K562 (cell line): ENCODE data around the gene ANK2. TPM values are rescaled to one million over a fixed set of nuclear protein-coding genes. Genes with fewer than 3 reads are reported as not detected.

ENCODE experiments used
- ATAC-seq: fragments of 200-7000 bp; cut with Tn5 transposase; 3 replicates; pipeline ENCODE4 v1.9.1; 2020; ENCODE audit warnings: moderate library complexity
- BruUV-seq: library from RNA; stranded (reverse); fragments of 400-500 nt; replicated peaks from 2 replicates; lab custom pipeline; 2021; lab: Mats Ljungman, UMichigan
- CTCF ChIA-PET: fragments of 300-600 bp; formaldehyde crosslinking; extraction: SDS; loops from one replicate; lab custom pipeline; 2021; ENCODE audit warnings: low intra/inter-chr PET ratio; lab: Yijun Ruan, JAX
- POLR2A ChIA-PET: fragments of 300-600, 350-650 bp; sonication (Branson Sonifier 250); formaldehyde crosslinking; extraction: SDS; loops from one replicate; lab custom pipeline; 2021; ENCODE audit warnings: antibody characterized with exemption, inconsistent platforms; lab: Yijun Ruan, JAX
- DNase-seq, 4 experiments: peaks; one replicate each; pipeline versions ENCODE4 v3.0.0 to v3.0.0-alpha.2; 2011 to 2018; ENCODE audit warnings: low spot score in 3 of 4, mixed read lengths in 3 of 4; ENCODE audit errors: extremely low read depth in 1 of 4
- FAIRE-seq: peaks from 2 replicates; lab custom pipeline; 2011; peaks lifted over from hg19 to GRCh38; lab: Jason Lieb, UNC
- H2AFZ ChIP-seq: 2 replicates; pipeline ENCODE4 v1.6.0; 2011; ENCODE audit warnings: low read depth, low read length, control low read depth, inconsistent platforms
- H3K27ac ChIP-seq: fragments of 200-600 bp; 3 replicates; pipeline ENCODE4 v1.8.0; 2011; ENCODE audit warnings: low read depth, mild to moderate bottlenecking, control low read depth, inconsistent platforms, low read length, moderate library complexity, mixed read lengths; ENCODE audit errors: extremely low read depth
- H3K27me3 ChIP-seq, 2 experiments: fragments of 300-600 bp in 1 of 2; 2 replicates in 1 of 2; 3 replicates in 1 of 2; pipeline versions ENCODE4 v1.6.0 to v1.8.0; 2011; ENCODE audit warnings: inconsistent platforms in 2 of 2, low read length in 2 of 2, mild to moderate bottlenecking in 1 of 2, mixed read lengths in 1 of 2, moderate library complexity in 1 of 2; ENCODE audit not compliant: control insufficient read depth in 2 of 2, insufficient read depth in 2 of 2
- H3K36me3 ChIP-seq: fragments of 300-600 bp; 3 replicates; pipeline ENCODE4 v1.8.0; 2011; ENCODE audit warnings: mild to moderate bottlenecking, low read length, inconsistent platforms; ENCODE audit not compliant: control insufficient read depth, insufficient read depth
- H3K4me1 ChIP-seq, 2 experiments: fragments of 200-600 bp in 1 of 2; replicated peaks in 1 of 2; 2 replicates in 1 of 2; 3 replicates in 1 of 2; pipeline versions ENCODE4 v1.5.1 to v1.8.0; 2011; ENCODE audit warnings: inconsistent platforms in 2 of 2, low read length in 2 of 2, mild to moderate bottlenecking in 1 of 2, mixed read lengths in 1 of 2, moderate library complexity in 1 of 2; ENCODE audit not compliant: control insufficient read depth in 2 of 2, insufficient read depth in 2 of 2
- H3K4me2 ChIP-seq: 2 replicates; pipeline ENCODE4 v1.6.1; 2011; ENCODE audit warnings: low read length, control low read depth, inconsistent platforms, mixed read lengths; ENCODE audit not compliant: insufficient read depth
- H3K4me3 ChIP-seq: fragments of 200-600 bp; sonication (generic), shearing (Covaris generic); 2 replicates; pipeline ENCODE4 v1.5.1; 2016; ENCODE audit warnings: control low read depth, inconsistent platforms
- H3K79me2 ChIP-seq: fragments of 200-600 bp; 3 replicates; pipeline ENCODE4 v1.8.0; 2011; ENCODE audit warnings: low read length, inconsistent platforms; ENCODE audit not compliant: control insufficient read depth, insufficient read depth
- H3K9ac ChIP-seq, 2 experiments: 2 replicates each; pipeline versions ENCODE4 v1.6.0 to v1.6.1; 2011; ENCODE audit warnings: low read depth in 2 of 2, low read length in 2 of 2, control low read depth in 1 of 2, inconsistent platforms in 1 of 2, mild to moderate bottlenecking in 1 of 2, mixed read lengths in 1 of 2; ENCODE audit not compliant: insufficient read depth in 1 of 2
- H3K9me1 ChIP-seq: one replicate; pipeline ENCODE4 v1.6.0; 2011; ENCODE audit warnings: inconsistent platforms, mild to moderate bottlenecking, low read length, moderate library complexity; ENCODE audit not compliant: control insufficient read depth, insufficient read depth
- H3K9me3 ChIP-seq: replicated peaks from 2 replicates; pipeline ENCODE4 v1.5.1; 2011; ENCODE audit warnings: low read depth, low read length, inconsistent platforms; ENCODE audit not compliant: control insufficient read depth, insufficient read depth
- H4K20me1 ChIP-seq: replicated peaks from 2 replicates; pipeline ENCODE4 v1.6.1; 2011; ENCODE audit warnings: low read length, inconsistent platforms, mixed read lengths; ENCODE audit not compliant: control insufficient read depth, insufficient read depth
- CC2D1A ChIP-seq: fragments of 450-650 bp; IDR thresholded peaks from 2 replicates; pipeline ENCODE4 v1.6.1; 2017; ENCODE audit warnings: mild to moderate bottlenecking
- MXD1 ChIP-seq: fragments of 250-450 bp; sonication (Bioruptor Pico); IDR thresholded peaks from 2 replicates; pipeline ENCODE4 v1.8.0; 2021; ENCODE audit warnings: borderline replicate concordance, mild to moderate bottlenecking, moderate library complexity; ENCODE audit not compliant: poor library complexity, severe bottlenecking
- PCBP1 ChIP-seq: fragments of 200-400 bp; formaldehyde crosslinking; IDR thresholded peaks from 2 replicates; pipeline ENCODE4 v1.6.1; 2018; ENCODE audit warnings: mild to moderate bottlenecking, low read depth, low read length; ENCODE audit not compliant: poor library complexity, severe bottlenecking
- PCBP2 ChIP-seq: fragments of 200-400 bp; formaldehyde crosslinking; IDR thresholded peaks from 2 replicates; pipeline ENCODE4 v1.6.1; 2018; ENCODE audit warnings: low read length, low read depth, mild to moderate bottlenecking, moderate library complexity; ENCODE audit not compliant: poor library complexity, severe bottlenecking
- TSHZ1 ChIP-seq: fragments of 250-450 bp; sonication (Bioruptor Pico); IDR thresholded peaks from 2 replicates; pipeline ENCODE4 v1.4.0; 2020; ENCODE audit warnings: mild to moderate bottlenecking, moderate library complexity
- WGBS: fragments of 100-300 bp; shearing (Covaris generic); methylation state at CpG from one replicate; pipeline ENCODE4 v1.1.6; 2016; ENCODE audit warnings: low coverage, mixed read lengths; ENCODE audit not compliant: insufficient coverage; ENCODE audit errors: missing lambda C conversion rate; 5-methylcytosine and 5-hydroxymethylcytosine counted together
- in situ Hi-C: fragments of 300-500 bp; cut with MboI; formaldehyde crosslinking; loops from 4 replicates; pipeline ENCODE4 v1.15.0; 2018; ENCODE audit warnings: inconsistent platforms, mixed read lengths
- intact Hi-C: fragments of 100-400 bp; cut with micrococcal nuclease; formaldehyde crosslinking; loops from 2 replicates; pipeline ENCODE4 v1.14.2; 2022
- polyA plus RNA-seq, 8 experiments: library from polyadenylated mRNA; depleted of rRNA in 4 of 8; stranded (reverse) in 5 of 8; unstranded in 3 of 8; fragments of >200 nt; fragmentation: Nextera tagmentation in 2 of 8; fragmentation: Illumina TruSeq in 1 of 8; extraction: Ambion mirVana in 2 of 8; extraction: Trizol in 1 of 8; gene quantifications; 2 replicates each; pipeline versions ENCODE4 v1.2.1 to v1.2.3, GENCODE V29; 2011 to 2014; ENCODE audit warnings: inconsistent platforms in 1 of 8, missing spikeins in 1 of 8
- total RNA-seq, 7 experiments: library from RNA; depleted of rRNA in 6 of 7; stranded (reverse); fragments of >200 nt in 6 of 7; fragmentation: Illumina TruSeq in 2 of 7; extraction: Trizol in 2 of 7; gene quantifications; 2 replicates each; pipeline versions ENCODE4 v1.2.1 to v1.2.3, GENCODE V29; 2011 to 2021; ENCODE audit warnings: low replicate concordance in 1 of 7

The ANK2 gene
- total and polyA plus RNA-seq, 9 of the 15 experiments (the other 6 are each of a cell fraction or from before 2014, with no cell fraction given): 0.07 to 0.24 TPM; not detected in 7

- Histone ChIP-seq H3K36me3 (no peaks in the 10 kb centered on the region), H3K9me1 (no peaks in the 10 kb centered on the region), H3K27ac (no peak overlapping the region), H3K9me3 (no peaks in the 10 kb centered on the region), H3K27me3 (no peaks in the 10 kb centered on the region), H3K79me2 (no peaks in the 10 kb centered on the region), H3K4me3 (no peak overlapping the region), H2AFZ (no peak overlapping the region), H3K4me1 (no peaks in the 10 kb centered on the region), H3K9ac (no peak overlapping the region), H4K20me1 (no peaks in the 10 kb centered on the region), H3K4me2 (no peak overlapping the region)
- POLR2A ChIA-PET: no interaction called here
- no peak for DNase-seq
- no peak for TF ChIP-seq MXD1 (CRISPR knock-in tag)
- TF ChIP-seq PCBP1: no peak
- no peak for TF ChIP-seq CC2D1A
- TF ChIP-seq PCBP2: no peak
- TF ChIP-seq TSHZ1 (CRISPR knock-in tag): no peak
- no peak for ATAC-seq
- CTCF ChIA-PET: no interaction called here
- FAIRE-seq: no peak
- 0% methylated on average over 2 of the region's 2 CpGs for WGBS
- no TSS peak for BruUV-seq
- intact Hi-C loops: no loop called here
- in situ Hi-C loops: no loop called here
Observed at GRCh38 chr4:113221990-113222389, 172.5 kb downstream of the ANK2 start.
